ENCODE data around the gene HS1BP3. TPM values are rescaled to one million over a fixed set of nuclear protein-coding genes. Genes with fewer than 3 reads are reported as not detected.

Gene HS1BP3
- total RNA-seq, 6 donors from 2014 or later = 41.0 to 45.8 (median 42.7) TPM

DNA sequence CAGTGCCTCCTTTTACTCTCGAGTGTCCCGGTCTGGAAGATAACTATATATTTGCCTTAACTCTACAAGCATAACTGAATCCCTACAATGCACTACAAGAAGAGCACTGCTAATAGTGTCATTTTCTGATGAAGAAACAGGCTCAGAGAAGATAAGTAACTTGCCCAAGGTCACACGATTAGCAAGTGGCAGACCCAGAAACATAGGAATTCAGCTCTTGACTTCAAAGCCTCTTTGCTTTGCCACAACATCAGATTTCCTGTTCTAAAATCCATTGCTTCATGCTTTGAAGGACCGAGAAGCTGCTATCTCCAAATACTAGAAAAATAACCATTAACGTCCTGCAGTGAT is 65.6 kb downstream of the HS1BP3 start:
- WGBS, 2 donors = 67 to 74% methylated on average over 5 of the region's 5 CpGs
- ATAC-seq (ENCODE audit: low FRiP score in 2 of 2) = no peak
- peaks cover 18 to 38% (median 26%) of the 10 kb centered on the region in 4 donors for H3K4me1 ChIP-seq

GRCh38 chr2:20584399-20585358 is 66.2 kb downstream of the HS1BP3 start:
- H3K9me3 ChIP-seq = peaks cover 0 to 8% (median 3%) of the 10 kb centered on the region in 4 donors
- ATAC-seq (ENCODE audit: low FRiP score in 2 of 2) = peak; percentile 24 to 66
- no peak overlapping the region for H3K4me3 ChIP-seq
- H3K4me1 ChIP-seq = peaks cover 20 to 45% (median 30%) of the 10 kb centered on the region in 4 donors
- H3K36me3 ChIP-seq = no peaks in the 10 kb centered on the region
- H3K27ac ChIP-seq = peak overlapping the region; percentile 55 to 75 (median 62)
- 63 to 77% methylated on average over 5 to 11 of the region's 11 CpGs for WGBS, 2 donors
- no peak for TF ChIP-seq CTCF (IDR thresholded peaks at IDR 0.05)
- peak in 2 of 4 donors; percentile 36 to 42 for TF ChIP-seq EP300 (IDR thresholded peaks at IDR 0.05)
- TF ChIP-seq POLR2AphosphoS5 (IDR thresholded peaks at IDR 0.05) = peak in 1 of 2 donors; percentile 65
- no peaks in the 10 kb centered on the region for H3K27me3 ChIP-seq
- no peak for DNase-seq

More for the DNA sequence above, 65.6 kb downstream of the HS1BP3 start:
- no peak for DNase-seq
- no peak overlapping the region for H3K4me3 ChIP-seq
- peaks cover 0 to 8% (median 3%) of the 10 kb centered on the region in 4 donors for H3K9me3 ChIP-seq
- TF ChIP-seq CTCF (IDR thresholded peaks at IDR 0.05) (no peak), POLR2AphosphoS5 (IDR thresholded peaks at IDR 0.05) (no peak), EP300 (IDR thresholded peaks at IDR 0.05) (no peak), POLR2A (IDR thresholded peaks at IDR 0.05) (no peak)
- peak overlapping the region in 2 of 4 donors; percentile 55 to 62 for H3K27ac ChIP-seq
- H3K27me3 ChIP-seq = no peaks in the 10 kb centered on the region
- no peaks in the 10 kb centered on the region for H3K36me3 ChIP-seq

GRCh38 chr2:20584045-20584398 is 66.9 kb downstream of the HS1BP3 start:
- Histone ChIP-seq H3K4me3 (no peak overlapping the region), H3K27ac (peak overlapping the region in 3 of 4 donors; percentile 51 to 75 (median 61)), H3K4me1 (peaks cover 22 to 51% (median 33%) of the 10 kb centered on the region in 4 donors), H3K27me3 (no peaks in the 10 kb centered on the region), H3K9me3 (peaks cover 0 to 8% (median 3%) of the 10 kb centered on the region in 4 donors), H3K36me3 (no peaks in the 10 kb centered on the region)
- ATAC-seq (ENCODE audit: low FRiP score in 2 of 2) (peak in 1 of 2 donors; percentile 7), DNase-seq (no peak)
- TF ChIP-seq POLR2A (IDR thresholded peaks at IDR 0.05) (no peak), POLR2AphosphoS5 (IDR thresholded peaks at IDR 0.05) (no peak), EP300 (IDR thresholded peaks at IDR 0.05) (no peak), CTCF (IDR thresholded peaks at IDR 0.05) (no peak)
- WGBS, 2 donors = 83 to 100% methylated on average over 3 of the region's 3 CpGs

DNA sequence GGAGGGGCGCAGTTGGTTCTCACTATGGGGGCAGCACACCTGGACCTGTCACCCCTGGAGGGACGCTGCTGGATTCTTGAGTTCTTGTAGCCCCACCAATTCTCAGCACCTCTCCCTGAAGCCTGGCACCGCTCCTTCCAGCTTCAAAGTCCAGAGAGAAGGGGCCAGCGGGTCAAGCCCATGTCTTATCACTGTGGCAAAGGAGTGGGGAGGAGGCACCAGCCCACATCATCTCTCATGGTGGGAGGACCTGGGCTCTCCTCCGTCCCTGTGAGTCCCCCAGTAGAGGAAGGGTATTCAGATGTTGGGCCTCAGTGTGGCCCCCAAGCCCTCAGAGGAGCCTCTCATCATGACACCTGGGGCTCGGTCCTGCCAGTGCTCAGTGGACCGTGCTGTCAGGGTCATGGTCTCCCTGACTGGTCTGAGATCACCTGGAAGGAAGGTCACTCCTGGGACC is 67.4 kb downstream of the HS1BP3 start:
- peaks cover 0 to 8% (median 3%) of the 10 kb centered on the region in 4 donors for H3K9me3 ChIP-seq
- no peaks in the 10 kb centered on the region for H3K36me3 ChIP-seq
- 91 to 93% methylated on average over 4 to 7 of the region's 7 CpGs for WGBS, 2 donors
- H3K27me3 ChIP-seq = no peaks in the 10 kb centered on the region
- no peak for TF ChIP-seq POLR2A (IDR thresholded peaks at IDR 0.05)
- TF ChIP-seq CTCF (IDR thresholded peaks at IDR 0.05) = no peak
- TF ChIP-seq POLR2AphosphoS5 (IDR thresholded peaks at IDR 0.05) = no peak
- TF ChIP-seq EP300 (IDR thresholded peaks at IDR 0.05) = no peak
- H3K27ac ChIP-seq = peak overlapping the region in 3 of 4 donors; percentile 51 to 75 (median 61)
- peaks cover 27 to 57% (median 38%) of the 10 kb centered on the region in 4 donors for H3K4me1 ChIP-seq
- no peak overlapping the region for H3K4me3 ChIP-seq
- no peak for ATAC-seq (ENCODE audit: low FRiP score in 2 of 2)
- no peak for DNase-seq

Data from upper lobe of left lung (tissue), 6 donors.